ENCODE data around the gene RBPJ. TPM values are rescaled to one million over a fixed set of nuclear protein-coding genes. Genes with fewer than 3 reads are reported as not detected.

Gene RBPJ
- total RNA-seq, 1 donor from 2014 or later, result 121 TPM

DNA sequence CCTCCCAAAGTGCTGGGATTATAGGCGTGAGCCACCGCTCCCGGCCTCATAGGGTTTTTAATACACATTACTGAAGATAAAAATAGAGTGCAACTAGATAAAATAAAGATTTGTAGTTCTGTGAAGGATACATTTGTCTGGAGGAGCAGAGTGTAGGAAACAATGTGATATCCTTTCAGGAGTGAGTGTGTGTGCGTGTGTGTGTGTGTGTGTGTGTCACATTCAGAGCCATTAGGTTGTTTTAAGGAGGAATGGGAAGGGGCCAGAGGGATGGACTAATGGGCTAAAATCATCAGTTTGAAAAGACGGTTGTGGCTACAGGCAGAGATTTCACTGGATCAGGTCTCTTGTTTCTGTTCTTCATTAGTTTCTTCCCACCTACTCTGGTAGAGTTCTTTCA, 40.0 kb downstream of the RBPJ start:
- TF ChIP-seq, protein P1, sequence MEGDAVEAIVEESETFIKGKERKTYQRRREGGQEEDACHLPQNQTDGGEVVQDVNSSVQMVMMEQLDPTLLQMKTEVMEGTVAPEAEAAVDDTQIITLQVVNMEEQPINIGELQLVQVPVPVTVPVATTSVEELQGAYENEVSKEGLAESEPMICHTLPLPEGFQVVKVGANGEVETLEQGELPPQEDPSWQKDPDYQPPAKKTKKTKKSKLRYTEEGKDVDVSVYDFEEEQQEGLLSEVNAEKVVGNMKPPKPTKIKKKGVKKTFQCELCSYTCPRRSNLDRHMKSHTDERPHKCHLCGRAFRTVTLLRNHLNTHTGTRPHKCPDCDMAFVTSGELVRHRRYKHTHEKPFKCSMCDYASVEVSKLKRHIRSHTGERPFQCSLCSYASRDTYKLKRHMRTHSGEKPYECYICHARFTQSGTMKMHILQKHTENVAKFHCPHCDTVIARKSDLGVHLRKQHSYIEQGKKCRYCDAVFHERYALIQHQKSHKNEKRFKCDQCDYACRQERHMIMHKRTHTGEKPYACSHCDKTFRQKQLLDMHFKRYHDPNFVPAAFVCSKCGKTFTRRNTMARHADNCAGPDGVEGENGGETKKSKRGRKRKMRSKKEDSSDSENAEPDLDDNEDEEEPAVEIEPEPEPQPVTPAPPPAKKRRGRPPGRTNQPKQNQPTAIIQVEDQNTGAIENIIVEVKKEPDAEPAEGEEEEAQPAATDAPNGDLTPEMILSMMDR (IDR thresholded peaks at IDR 0.05; ENCODE audit: partially characterized antibody, unreplicated experiment), result no peak
- Mint-ChIP-seq H3K27ac (ENCODE audit: unreplicated experiment) (peak overlapping the region; percentile 30), H3K4me3 (ENCODE audit: unreplicated experiment) (no peak overlapping the region), H3K36me3 (ENCODE audit: unreplicated experiment) (no peaks in the 10 kb centered on the region), H3K9me3 (ENCODE audit: unreplicated experiment) (no peaks in the 10 kb centered on the region), H3K27me3 (ENCODE audit: unreplicated experiment) (no peaks in the 10 kb centered on the region), H3K4me1 (ENCODE audit: low read depth, unreplicated experiment) (peaks cover 6% of the 10 kb centered on the region)
- peak; percentile 54 for DNase-seq

DNA sequence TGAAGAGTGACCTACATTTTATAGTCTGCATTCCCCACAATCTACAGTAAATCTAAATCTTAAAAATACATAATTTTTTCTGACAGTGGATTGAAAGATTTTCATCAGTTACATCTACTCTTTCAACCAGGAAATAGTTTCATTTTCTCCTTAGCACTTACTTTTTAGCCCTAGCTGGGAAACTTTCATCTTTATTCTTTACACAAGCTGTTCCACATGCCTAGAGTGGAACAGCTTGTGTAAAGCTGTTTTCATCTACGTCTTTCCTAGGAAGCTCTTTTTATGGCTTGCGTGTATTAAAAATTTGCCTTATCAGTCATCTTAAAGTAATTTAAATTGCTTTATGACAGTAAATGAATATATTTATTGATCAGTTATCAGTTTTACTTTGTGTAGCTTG, 40.5 kb downstream of the RBPJ start:
- H3K4me1 Mint-ChIP-seq (ENCODE audit: low read depth, unreplicated experiment), result peaks cover 6% of the 10 kb centered on the region
- TF ChIP-seq, protein P1 (IDR thresholded peaks at IDR 0.05; ENCODE audit: partially characterized antibody, unreplicated experiment), result no peak
- H3K27me3 Mint-ChIP-seq (ENCODE audit: unreplicated experiment), result no peaks in the 10 kb centered on the region
- DNase-seq, result no peak
- no peaks in the 10 kb centered on the region for H3K9me3 Mint-ChIP-seq (ENCODE audit: unreplicated experiment)
- no peak overlapping the region for H3K27ac Mint-ChIP-seq (ENCODE audit: unreplicated experiment)
- no peak overlapping the region for H3K4me3 Mint-ChIP-seq (ENCODE audit: unreplicated experiment)
- no peaks in the 10 kb centered on the region for H3K36me3 Mint-ChIP-seq (ENCODE audit: unreplicated experiment)

DNA sequence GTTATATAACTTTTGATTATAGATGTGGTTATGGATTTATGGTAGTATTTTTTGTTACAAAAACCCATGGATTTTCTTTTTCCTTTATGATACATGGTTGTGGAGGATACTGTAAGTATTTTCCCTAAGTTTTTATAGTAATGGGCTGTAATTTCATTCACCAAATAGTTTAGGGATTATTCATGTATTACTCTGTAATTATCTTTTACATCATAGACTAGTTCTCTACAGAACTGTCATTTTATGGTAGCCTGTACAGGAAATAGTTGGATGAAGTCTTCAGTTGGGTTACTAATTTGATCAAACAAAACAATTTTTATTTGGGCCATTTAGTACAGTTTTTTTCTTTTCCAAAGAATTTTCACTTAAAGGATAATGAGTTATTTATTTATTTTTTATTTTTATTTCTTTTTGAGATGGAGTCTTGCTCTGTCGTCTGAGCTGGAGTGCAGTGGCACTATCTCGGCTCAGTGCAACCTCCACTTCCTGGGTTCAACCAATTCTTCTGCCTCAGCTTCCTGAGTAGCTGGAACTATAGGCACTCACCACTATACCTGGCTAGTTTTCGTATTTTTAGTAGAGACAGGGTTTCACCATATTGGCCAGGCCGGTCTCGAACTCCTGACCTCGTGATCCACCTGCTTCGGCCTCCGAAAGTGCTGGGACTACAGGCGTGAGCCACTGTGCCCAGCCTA, 42.1 kb downstream of the RBPJ start:
- DNase-seq, result no peak
- H3K4me1 Mint-ChIP-seq (ENCODE audit: low read depth, unreplicated experiment), result peaks cover 8% of the 10 kb centered on the region
- no peak overlapping the region for H3K27ac Mint-ChIP-seq (ENCODE audit: unreplicated experiment)
- no peak overlapping the region for H3K4me3 Mint-ChIP-seq (ENCODE audit: unreplicated experiment)
- TF ChIP-seq, protein P1 (IDR thresholded peaks at IDR 0.05; ENCODE audit: partially characterized antibody, unreplicated experiment), result no peak
- H3K36me3 Mint-ChIP-seq (ENCODE audit: unreplicated experiment), result no peaks in the 10 kb centered on the region
- H3K9me3 Mint-ChIP-seq (ENCODE audit: unreplicated experiment), result no peaks in the 10 kb centered on the region
- H3K27me3 Mint-ChIP-seq (ENCODE audit: unreplicated experiment), result no peaks in the 10 kb centered on the region

DNA sequence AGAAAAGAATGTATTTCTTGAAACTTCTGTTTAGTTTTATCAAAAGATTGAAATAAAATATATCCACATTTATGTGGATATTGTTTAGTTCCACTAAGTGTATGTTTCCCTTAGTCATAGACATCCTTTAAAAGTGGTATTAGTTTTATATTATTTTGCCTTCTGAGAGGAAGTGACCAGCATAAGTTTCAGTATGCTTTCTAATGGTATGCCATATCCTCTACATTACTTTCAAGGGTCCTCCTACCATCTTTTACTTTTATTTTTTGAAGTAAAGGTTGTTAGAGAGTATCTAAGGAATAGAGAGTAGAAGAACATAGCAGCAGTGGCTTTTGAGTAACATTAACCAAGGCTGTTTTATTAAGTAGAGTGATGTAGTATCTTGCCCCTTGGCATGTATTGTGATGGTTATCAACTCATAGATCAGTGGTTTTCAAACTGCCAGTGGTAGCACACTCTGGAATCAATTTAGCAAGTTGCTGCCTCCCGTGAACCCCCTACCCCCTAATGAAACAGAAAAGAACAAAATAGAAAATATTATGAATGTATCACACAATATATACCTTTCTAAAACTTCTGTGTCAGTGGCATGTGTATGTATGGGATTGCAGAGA, 44.8 kb downstream of the RBPJ start:
- no peaks in the 10 kb centered on the region for H3K27me3 Mint-ChIP-seq (ENCODE audit: unreplicated experiment)
- no peak overlapping the region for H3K27ac Mint-ChIP-seq (ENCODE audit: unreplicated experiment)
- H3K9me3 Mint-ChIP-seq (ENCODE audit: unreplicated experiment), result no peaks in the 10 kb centered on the region
- no peak for DNase-seq
- TF ChIP-seq, protein P1 (IDR thresholded peaks at IDR 0.05; ENCODE audit: partially characterized antibody, unreplicated experiment), result no peak
- H3K36me3 Mint-ChIP-seq (ENCODE audit: unreplicated experiment), result no peaks in the 10 kb centered on the region
- H3K4me3 Mint-ChIP-seq (ENCODE audit: unreplicated experiment), result no peak overlapping the region
- H3K4me1 Mint-ChIP-seq (ENCODE audit: low read depth, unreplicated experiment), result peaks cover 25% of the 10 kb centered on the region

DNA sequence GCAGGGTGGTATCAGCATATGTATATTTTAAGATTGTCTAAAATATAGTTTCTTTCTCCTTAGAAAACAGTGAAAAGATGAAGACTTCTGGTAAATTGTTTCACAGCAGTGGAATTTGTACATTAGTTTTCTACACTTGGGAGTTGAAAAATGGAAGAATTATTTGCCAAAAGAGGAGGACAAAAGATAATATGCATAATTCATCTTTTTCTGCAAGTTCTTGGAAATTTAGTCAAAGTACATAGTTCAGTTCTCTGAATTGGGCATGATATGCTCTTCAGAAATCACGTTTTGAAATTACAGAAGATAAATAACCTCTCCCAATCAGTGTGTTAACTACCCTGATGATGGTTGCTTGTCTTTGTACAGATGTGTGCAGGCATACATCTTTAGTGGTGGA, 47.0 kb downstream of the RBPJ start:
- Mint-ChIP-seq H3K4me3 (ENCODE audit: unreplicated experiment) (no peak overlapping the region), H3K9me3 (ENCODE audit: unreplicated experiment) (no peaks in the 10 kb centered on the region), H3K4me1 (ENCODE audit: low read depth, unreplicated experiment) (peaks cover 28% of the 10 kb centered on the region), H3K27ac (ENCODE audit: unreplicated experiment) (no peak overlapping the region), H3K36me3 (ENCODE audit: unreplicated experiment) (no peaks in the 10 kb centered on the region), H3K27me3 (ENCODE audit: unreplicated experiment) (no peaks in the 10 kb centered on the region)
- DNase-seq, result no peak
- TF ChIP-seq, protein P1 (IDR thresholded peaks at IDR 0.05; ENCODE audit: partially characterized antibody, unreplicated experiment), result no peak

All from glutamatergic neuron (in vitro differentiated cells).